K562 (cell line): ENCODE data around the gene ZNF556. TPM values are rescaled to one million over a fixed set of nuclear protein-coding genes. Genes with fewer than 3 reads are reported as not detected.

Experiments used
- ESRRA ChIP-seq: fragments of 450-650 bp; IDR thresholded peaks from 2 replicates; pipeline ENCODE4 v1.6.1; 2014; ENCODE audit warnings: low read depth, mild to moderate bottlenecking, moderate library complexity, borderline replicate concordance
- ILF3 ChIP-seq: fragments of 450-650 bp; IDR thresholded peaks from 2 replicates; pipeline ENCODE4 v1.6.1; 2018; ENCODE audit warnings: antibody characterized with exemption, mild to moderate bottlenecking, moderate library complexity, borderline replicate concordance
- LARP7 ChIP-seq: fragments of 450-650 bp; IDR thresholded peaks from 2 replicates; pipeline ENCODE4 v1.6.1; 2016
- SIN3A ChIP-seq, 2 experiments: fragments of 150-350 bp in 1 of 2; IDR thresholded peaks; 2 replicates each; pipeline ENCODE4 v1.6.1; 2011 to 2016; ENCODE audit warnings: borderline replicate concordance in 2 of 2, low read depth in 2 of 2, low read length in 2 of 2, mild to moderate bottlenecking in 2 of 2, moderate library complexity in 2 of 2; ENCODE audit not compliant: control insufficient read depth in 1 of 2
- SMAD4 ChIP-seq: fragments of 250-450 bp; sonication (Bioruptor Pico); conservative IDR thresholded peaks from 2 replicates; pipeline ENCODE4 v1.8.0; 2021; ENCODE audit warnings: inconsistent platforms, mild to moderate bottlenecking, moderate library complexity
- TEAD2 ChIP-seq: fragments of 450-650 bp; IDR thresholded peaks from 2 replicates; pipeline ENCODE4 v1.6.1; 2016; ENCODE audit warnings: missing genetic modification characterization, control low read depth, missing compliant biosample characterization
- YY1 ChIP-seq, 3 experiments: IDR thresholded peaks; 2 replicates each; pipeline ENCODE4 v1.6.1; 2011; ENCODE audit warnings: low read length in 2 of 3, mild to moderate bottlenecking in 2 of 3, moderate library complexity in 2 of 3, borderline replicate concordance in 1 of 3, control low read depth in 1 of 3, low read depth in 1 of 3; ENCODE audit not compliant: insufficient read depth in 3 of 3, insufficient replicate concordance in 2 of 3, control insufficient read depth in 1 of 3, insufficient read length in 1 of 3; ENCODE audit errors: extremely low read depth in 1 of 3
- ZBTB11 ChIP-seq, 3 experiments: fragments of 200-800 bp in 1 of 3; fragments of 250-450 bp in 1 of 3; fragments of 450-650 bp in 1 of 3; sonication (Bioruptor Pico) in 1 of 3; sonication (Bioruptor generic) in 1 of 3; formaldehyde crosslinking in 1 of 3; IDR thresholded peaks; 2 replicates each; pipeline versions ENCODE4 v1.6.1 to v1.8.0; 2016 to 2022; ENCODE audit warnings: mild to moderate bottlenecking in 2 of 3, missing genetic modification characterization in 2 of 3, missing compliant biosample characterization in 1 of 3, moderate library complexity in 1 of 3
- polyA plus RNA-seq, 8 experiments: library from polyadenylated mRNA; depleted of rRNA in 4 of 8; stranded (reverse) in 5 of 8; unstranded in 3 of 8; fragments of >200 nt; fragmentation: Nextera tagmentation in 2 of 8; fragmentation: Illumina TruSeq in 1 of 8; extraction: Ambion mirVana in 2 of 8; extraction: Trizol in 1 of 8; gene quantifications; 2 replicates each; pipeline versions ENCODE4 v1.2.1 to v1.2.3, GENCODE V29; 2011 to 2014; ENCODE audit warnings: inconsistent platforms in 1 of 8, missing spikeins in 1 of 8
- total RNA-seq, 7 experiments: library from RNA; depleted of rRNA in 6 of 7; stranded (reverse); fragments of >200 nt in 6 of 7; fragmentation: Illumina TruSeq in 2 of 7; extraction: Trizol in 2 of 7; gene quantifications; 2 replicates each; pipeline versions ENCODE4 v1.2.1 to v1.2.3, GENCODE V29; 2011 to 2021; ENCODE audit warnings: low replicate concordance in 1 of 7

The ZNF556 gene
- total and polyA plus RNA-seq, 9 of the 15 experiments (the other 6 are each of a cell fraction or from before 2014, with no cell fraction given), result 0.01 to 0.36 (median 0.10) TPM; not detected in 1

- TF ChIP-seq SIN3A (IDR thresholded peaks at IDR 0.05; ENCODE audit: borderline replicate concordance in 2 of 2, control insufficient read depth in 1 of 2, low read depth in 2 of 2, low read length in 2 of 2) (no peak), ESRRA (no peak), ILF3 (0 out of 2 replicates have a peak, but pooled peaks have one; percentile 3), TEAD2 (tag) (no peak), ZBTB11 (CRISPR knock-in tag; IDR thresholded peaks at IDR 0.05) (no peak), YY1 (IDR thresholded peaks at IDR 0.05; ENCODE audit: borderline replicate concordance in 1 of 3, control insufficient read depth in 1 of 3, extremely low read depth in 1 of 3, insufficient read depth in 3 of 3, insufficient read length in 1 of 3, insufficient replicate concordance in 2 of 3, low read depth in 1 of 3, low read length in 2 of 3) (no peak), SMAD4 (no peak), LARP7 (no peak)
Observed at GRCh38 chr19:2841855-2842574, 25.1 kb upstream of the ZNF556 start (continued).
